ENCODE data around the gene GSX1.

GSX1 gene

GRCh38 chr13:27789153-27789494, 3.2 kb upstream of the GSX1 start:
- no peak for TF ChIP-seq CTCF (IDR thresholded peaks at IDR 0.05; ENCODE audit: insufficient read depth, low read depth, low read length, missing control alignments)
- H3K4me3 ChIP-seq (ENCODE audit: low read length), result no peak overlapping the region
- no peak for DNase-seq (ENCODE audit: low read depth)

GRCh38 chr13:27789495-27790303, 2.6 kb upstream of the GSX1 start:
- H3K4me3 ChIP-seq (ENCODE audit: low read length), result no peak overlapping the region
- TF ChIP-seq CTCF (IDR thresholded peaks at IDR 0.05; ENCODE audit: insufficient read depth, low read depth, low read length, missing control alignments), result no peak
- no peak for DNase-seq (ENCODE audit: low read depth)

- TF ChIP-seq CTCF (IDR thresholded peaks at IDR 0.05; ENCODE audit: insufficient read depth, low read depth, low read length, missing control alignments), result no peak
- no peak overlapping the region for H3K4me3 ChIP-seq (ENCODE audit: low read length)
- no peak for DNase-seq (ENCODE audit: low read depth)
These were observed 1.8 kb upstream of the GSX1 start for GRCh38 chr13:27790523-27790922.

- H3K4me3 ChIP-seq (ENCODE audit: low read length), result no peak overlapping the region
- DNase-seq (ENCODE audit: low read depth), result no peak
- no peak for TF ChIP-seq CTCF (IDR thresholded peaks at IDR 0.05; ENCODE audit: insufficient read depth, low read depth, low read length, missing control alignments)
These were observed 960 bp upstream of the GSX1 start for GRCh38 chr13:27791146-27791900.

GRCh38 chr13:27791901-27792392, 336 bp upstream of the GSX1 start:
- no peak for TF ChIP-seq CTCF (IDR thresholded peaks at IDR 0.05; ENCODE audit: insufficient read depth, low read depth, low read length, missing control alignments)
- H3K4me3 ChIP-seq (ENCODE audit: low read length), result no peak overlapping the region
- DNase-seq (ENCODE audit: low read depth), result no peak

- DNase-seq (ENCODE audit: low read depth), result no peak
- H3K4me3 ChIP-seq (ENCODE audit: low read length), result no peak overlapping the region
- no peak for TF ChIP-seq CTCF (IDR thresholded peaks at IDR 0.05; ENCODE audit: insufficient read depth, low read depth, low read length, missing control alignments)
These were observed 1.5 kb downstream of the GSX1 start for GRCh38 chr13:27793507-27794367.
